ENCODE data around the gene UBE2D2. TPM values are rescaled to one million over a fixed set of nuclear protein-coding genes. Genes with fewer than 3 reads are reported as not detected.
A peak's percentile ranks its signal among the peaks of the same experiment; 100 is the strongest.

UBE2D2 gene
- total RNA-seq, 1 donor from 2014 or later, result 71.1 TPM

DNA sequence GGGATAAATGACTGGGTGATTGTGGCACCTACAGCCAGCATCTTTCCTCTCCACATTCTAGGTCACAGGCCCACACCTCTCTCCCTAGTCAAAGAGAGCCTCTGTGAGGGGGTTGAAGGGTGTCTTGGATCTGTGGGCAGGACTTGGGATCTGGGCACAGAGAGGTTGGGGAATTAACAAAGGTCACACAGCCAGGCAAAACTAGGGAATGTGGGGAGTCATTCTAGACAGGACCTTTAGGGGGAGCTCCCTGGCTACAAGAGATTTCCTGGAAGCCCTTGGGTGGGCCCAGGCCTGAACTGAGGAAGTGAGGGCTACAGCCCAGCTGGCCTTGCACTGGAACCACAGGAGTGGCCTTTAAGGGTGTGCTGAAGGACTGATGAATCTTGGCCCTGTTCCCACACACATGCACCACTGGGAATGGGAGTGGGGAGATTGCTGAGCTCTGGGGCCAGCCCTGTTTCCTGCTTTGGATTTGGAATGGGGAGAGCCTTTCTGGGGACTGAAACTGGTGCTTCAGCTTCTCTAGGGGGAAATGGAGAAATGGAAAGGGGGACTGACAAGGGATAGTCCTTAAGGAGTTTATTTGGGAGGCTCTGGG is 74.6 kb downstream of the UBE2D2 start:
- peak; percentile 49 for DNase-seq (ENCODE audit: low read depth, low spot score)

DNA sequence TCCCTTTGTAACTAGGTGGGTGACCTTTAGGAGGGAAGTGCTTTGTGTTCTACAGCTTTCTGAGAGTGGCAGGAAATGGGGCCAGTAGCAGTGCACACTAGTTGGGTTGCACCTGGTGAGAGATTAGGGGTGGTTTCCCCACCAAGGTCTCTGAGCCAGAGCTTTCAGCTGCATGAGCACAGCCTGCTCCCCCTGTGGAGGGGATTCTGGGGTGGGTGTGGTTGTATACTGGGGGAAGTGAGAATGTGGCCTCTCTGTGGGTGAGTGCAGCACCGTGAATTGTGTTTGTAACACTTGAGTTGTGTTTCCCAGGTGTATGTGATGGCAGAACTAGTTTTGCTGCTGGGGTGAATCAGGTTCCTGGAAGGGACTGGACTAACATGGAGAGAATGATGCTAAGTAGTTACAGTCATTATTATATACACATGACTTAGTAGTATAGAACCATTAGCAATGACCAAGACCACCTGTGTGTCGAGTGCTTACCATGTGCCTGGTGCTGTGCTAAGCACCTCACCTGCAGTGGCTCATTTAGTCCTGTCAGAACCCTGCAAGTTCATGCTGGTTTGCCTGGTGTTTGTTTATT is 75.2 kb downstream of the UBE2D2 start:
- no peak for DNase-seq (ENCODE audit: low read depth, low spot score)

DNA sequence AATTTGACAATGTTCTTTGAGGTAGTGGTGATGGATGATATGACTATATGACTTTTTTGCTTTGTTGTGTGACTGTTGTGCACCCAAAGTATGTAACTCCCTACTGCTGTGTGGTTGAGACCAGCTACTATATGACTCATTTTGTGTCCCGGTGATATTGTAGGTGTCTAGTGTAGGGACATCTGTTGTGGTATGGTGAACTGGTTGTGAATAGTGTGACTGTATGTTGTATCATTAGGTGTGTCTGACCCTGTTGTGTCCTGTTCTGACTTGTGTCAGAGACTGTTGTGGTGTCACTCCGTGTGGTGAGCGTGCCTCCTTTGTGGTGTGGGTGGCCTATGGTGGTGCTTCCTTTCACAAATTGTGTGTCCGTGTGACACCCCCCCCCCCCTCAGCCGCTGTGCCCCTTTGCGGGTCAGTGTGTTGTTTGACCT is 75.9 kb downstream of the UBE2D2 start:
- no peak for DNase-seq (ENCODE audit: low read depth, low spot score)

DNA sequence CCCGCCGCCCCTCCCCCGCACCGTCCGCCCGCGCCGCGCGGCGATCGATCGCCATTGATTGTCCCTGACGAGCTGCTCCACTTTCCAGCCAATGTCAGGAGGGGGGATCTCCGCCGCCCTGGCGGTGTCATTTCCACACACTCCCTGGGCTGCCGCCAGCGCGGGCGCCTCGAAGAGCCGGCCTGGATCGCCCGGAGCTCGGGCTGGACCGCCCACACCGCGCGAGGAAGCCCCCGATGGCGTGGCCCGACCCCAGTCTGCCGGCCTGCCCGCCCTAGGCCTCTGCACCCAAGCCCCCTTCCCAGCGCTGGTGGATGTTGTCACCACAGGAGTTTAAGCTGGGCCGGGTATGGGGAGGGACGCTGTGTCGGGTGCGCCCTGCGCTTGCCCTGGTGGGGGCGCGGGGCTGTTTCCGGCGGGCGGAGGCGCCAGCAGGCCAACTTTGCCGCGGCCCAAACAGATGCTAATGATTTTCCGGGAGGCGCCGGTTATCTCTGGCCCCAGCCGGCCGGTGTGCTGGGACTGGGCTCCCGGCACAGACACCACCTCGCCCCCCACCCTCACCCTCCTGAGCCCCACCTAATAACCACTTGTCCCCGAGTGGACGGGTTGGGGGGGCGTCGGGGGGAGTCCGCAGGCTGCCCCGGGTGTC is 76.4 kb downstream of the UBE2D2 start:
- DNase-seq (ENCODE audit: low read depth, low spot score), result no peak

DNA sequence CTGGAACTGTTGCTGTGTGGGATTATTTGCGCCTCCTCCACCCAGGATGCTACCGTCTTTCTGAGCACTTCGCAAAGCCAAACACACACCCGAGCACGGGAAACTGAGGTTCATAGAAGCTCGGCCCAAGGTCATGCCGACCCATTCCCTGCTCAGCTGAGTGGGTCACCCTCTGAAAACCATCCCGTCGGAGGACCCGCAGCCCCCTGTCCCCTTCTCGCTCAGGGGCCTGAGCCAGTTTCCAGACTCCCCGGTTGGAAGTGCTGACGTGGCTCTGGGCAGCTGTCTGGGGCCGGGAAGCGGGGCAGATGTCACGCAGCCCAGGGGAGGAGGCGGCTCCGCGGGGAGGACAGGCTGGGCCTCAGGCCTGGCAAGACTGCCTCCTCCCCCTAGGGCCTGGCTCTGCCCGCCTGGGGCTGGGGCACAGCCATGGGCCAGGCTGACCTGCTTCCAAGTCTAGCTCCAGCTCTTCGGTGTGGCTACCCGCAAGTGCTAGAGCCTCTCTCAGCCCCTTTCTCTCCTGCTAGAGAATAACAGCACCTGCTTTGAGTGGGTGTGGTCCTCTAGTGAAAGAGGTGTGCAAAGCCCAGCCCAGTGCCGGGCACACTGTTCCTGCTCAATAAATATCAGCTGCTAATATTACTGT is 77.1 kb downstream of the UBE2D2 start:
- no peak for DNase-seq (ENCODE audit: low read depth, low spot score)

DNA sequence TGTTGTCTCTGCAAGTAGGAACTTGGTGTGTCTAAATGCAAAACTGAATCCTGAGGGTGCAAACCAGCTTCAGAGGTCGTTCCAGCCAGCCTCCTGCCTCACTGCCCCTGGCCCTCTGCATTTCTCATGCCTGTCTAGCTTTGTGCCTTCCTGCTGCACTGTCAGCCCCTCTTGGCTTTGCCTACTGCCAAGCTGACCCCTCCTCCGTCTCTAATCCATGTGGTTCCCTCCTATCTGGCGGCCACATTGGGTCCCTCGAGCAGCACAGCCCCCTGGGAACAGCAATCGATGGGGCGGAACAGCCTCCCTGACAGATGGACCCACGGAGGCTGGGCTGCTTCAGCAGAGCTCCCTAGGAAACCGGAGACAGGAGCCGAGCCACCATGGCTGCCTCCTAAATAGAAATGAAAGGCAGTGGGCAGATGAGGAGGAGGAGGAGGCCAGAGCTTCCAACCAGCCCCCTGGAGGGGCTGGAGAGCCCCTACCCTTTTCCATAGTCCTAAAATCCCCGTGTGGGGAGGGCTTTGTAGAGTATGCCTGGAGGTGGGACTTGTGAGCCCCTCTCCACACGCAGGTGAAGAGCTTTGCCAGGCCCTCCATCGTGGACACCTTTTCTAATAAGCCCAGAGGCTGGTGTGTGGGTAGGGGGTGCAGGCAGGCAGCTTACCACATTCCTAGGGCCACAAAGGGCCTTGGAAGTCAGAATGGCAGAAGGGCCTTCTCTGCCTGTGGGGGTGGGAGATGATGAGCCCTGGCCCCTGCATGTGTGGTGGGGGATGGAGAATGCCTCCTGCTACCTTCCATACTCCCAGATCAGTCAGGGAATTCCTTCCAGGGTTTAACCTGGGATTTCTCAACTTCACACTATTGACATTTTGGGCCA is 77.8 kb downstream of the UBE2D2 start:
- no peak for DNase-seq (ENCODE audit: low read depth, low spot score)

DNA sequence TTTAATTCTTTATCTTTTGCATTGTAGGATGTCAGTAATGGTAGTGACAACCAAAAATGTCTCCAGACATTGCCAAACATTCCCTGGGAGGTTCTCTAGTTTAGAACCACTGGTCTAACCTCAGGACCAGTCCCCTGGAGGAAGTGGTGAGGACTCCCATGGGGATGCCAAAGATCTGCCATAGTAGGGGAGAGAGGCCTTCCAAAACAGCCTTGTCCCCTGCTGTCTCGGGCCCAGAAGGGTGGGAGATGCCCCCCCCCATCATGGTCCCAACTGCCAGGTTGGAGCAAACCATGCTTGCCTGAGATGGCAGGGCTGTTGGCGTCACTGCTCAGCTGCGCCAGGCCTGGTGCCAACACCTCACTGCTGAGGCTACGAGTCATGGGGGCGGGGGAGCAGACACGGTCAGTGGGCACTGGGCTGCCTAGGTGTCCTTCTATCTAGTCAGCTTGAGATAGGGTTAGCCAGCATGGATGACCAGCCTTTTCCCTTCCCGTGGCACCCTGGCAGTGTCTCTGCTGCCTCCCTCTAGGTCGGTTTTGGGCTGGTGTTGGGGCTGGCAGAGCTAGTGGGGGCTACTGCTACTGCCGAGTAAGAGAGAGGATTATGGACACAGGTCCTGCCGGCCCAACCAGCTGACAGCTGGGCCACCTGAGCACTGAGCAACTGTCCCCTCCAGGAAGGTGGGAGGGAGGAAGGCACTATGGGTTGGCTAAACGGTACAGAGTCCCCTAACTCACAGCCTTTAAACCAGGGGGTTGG is 78.7 kb downstream of the UBE2D2 start:
- DNase-seq (ENCODE audit: low read depth, low spot score), result no peak

DNA sequence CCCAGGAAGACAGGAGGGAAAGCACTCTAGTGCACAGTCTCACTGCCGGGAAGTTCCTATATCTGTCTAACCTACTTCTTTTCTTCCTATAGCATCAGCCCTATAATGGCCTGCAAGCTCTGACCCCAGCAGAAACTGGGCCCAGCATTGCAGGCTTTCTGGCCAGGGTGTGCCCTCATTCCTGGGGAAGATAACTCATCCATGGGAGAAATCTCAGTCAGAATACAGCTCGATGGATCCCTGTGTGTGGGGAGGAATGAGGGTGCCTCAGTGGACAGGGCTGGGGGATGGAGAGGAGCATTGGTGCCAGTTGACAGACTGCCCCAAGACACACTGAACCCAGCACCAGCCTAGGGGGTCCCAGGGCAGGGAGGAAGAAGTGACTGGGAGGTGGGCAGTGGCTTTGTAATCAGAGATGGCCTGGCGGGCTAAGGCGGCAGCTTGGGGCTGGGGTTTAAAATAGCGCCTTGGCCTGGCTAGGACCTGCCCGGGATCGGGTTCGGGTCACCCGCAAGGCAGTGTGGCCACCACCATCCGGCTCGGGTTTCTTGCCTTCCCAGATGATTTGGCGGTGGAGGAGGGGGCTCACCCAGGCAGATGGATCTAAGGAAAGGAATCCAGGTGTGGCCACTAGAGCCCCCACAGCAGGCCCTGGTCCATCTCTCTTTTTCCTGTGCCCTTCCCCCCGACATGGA is 79.4 kb downstream of the UBE2D2 start:
- DNase-seq (ENCODE audit: low read depth, low spot score), result no peak

DNA sequence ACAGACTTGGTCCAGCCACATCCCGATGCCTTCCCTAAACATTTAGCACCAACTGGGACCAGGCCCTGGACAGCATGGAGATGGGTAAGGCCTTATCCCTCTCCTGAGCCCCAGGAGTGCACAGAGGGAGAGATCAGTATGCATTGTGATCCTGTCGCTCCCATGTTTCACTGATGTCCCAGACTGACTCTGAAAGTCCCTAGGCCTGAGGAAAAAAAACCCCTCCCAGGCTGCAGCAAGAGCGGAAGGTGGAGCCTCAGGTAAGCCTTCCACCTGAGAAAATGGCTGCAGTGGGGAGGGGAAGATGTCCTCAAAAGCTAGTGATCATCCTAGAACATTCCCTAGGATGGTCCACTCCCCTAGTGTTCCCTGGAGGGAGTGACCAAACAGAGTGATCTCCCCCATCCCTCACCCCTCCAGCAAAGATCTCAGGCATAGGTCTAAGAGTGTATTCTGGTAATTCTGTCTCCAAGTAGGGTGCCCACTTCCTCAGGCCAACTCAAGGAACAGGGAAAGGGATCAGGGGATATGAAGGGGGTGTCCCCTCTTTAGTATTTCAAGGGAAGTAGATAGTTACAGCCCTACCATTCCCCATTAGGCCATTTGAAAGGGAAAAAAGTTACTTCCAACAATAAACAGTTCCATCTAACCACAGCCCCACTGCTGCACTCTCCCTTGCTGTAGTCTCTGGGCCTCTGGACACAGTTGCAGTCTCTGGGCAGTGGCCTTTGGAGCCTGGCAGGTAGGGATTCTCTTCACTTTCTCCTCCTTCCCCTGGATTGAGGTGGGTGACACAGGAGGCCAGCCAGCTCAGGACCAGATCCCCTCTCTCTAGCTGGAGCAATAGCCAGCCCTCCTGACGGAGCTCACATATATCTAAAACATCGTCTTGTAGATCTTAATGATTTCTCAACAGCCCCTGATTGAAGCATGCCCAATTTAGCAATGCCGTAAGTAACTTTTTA is 80.3 kb downstream of the UBE2D2 start:
- no peak for DNase-seq (ENCODE audit: low read depth, low spot score)

DNA sequence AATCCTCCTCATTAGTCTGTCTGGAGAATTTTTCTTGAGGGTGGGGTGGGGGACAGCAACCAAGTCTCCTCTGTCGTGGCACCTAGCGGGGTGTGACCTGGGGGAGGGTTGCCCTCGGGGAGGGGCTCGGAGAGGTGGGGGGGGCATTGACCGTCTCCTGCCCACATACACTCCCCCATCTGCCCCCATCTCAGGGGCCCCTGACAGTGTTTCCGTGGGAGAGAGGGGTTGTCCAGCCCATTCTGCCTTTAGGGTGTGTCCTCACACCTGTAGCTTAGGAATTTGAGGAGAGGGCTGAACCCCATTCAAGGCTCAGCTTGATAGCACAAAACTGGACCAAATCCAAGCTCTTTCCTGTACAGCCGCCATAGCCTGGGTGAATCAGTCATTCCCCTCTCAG is 81.1 kb downstream of the UBE2D2 start:
- DNase-seq (ENCODE audit: low read depth, low spot score), result no peak

DNA sequence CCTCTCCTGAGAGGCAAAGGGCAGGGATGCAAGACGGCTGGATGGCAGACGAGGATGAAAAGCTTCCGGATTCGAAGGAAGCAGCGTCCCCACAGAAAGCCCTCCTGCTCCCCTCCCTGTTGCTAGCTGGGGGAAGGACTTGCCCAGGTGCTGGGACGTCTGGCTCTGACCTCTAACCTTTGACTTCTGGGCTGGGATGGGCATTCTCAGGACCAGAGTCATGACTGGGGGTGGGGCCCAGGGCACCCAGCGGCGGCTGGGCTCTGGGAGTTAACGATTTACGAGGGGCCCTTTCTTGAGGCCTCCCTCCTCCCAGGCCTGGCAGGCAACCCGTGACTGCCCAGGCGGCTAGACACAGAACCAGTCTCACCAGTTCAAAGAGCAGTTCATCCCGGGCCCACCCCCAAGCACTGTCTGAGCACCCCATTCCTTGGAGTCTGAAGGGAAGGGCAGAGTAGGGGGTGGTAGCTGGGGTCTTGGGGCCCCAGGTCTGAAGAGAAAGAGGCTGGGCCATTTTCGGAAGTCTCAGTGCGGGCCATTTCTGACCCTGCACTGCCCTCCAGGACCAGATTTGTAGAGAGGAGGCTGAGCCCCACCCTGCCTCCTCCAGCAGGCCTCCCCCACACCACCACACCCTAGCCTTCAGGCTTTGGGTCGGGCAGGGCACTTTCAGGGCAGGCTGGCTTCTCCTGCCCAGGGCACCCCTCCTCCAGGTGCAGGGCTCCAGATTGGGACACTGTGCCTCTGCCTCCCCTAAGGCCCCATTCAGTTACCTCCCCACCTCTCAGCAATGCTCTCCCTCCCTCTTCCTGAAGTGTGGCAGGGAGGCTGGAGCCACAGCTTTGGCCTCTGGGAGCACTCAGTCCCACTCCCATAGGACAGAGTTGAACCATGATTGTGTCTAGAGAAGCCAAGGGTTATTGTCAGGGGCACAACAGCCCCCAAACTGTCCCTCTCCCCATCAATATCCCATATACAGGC is 82.0 kb downstream of the UBE2D2 start:
- DNase-seq (ENCODE audit: low read depth, low spot score), result no peak

DNA sequence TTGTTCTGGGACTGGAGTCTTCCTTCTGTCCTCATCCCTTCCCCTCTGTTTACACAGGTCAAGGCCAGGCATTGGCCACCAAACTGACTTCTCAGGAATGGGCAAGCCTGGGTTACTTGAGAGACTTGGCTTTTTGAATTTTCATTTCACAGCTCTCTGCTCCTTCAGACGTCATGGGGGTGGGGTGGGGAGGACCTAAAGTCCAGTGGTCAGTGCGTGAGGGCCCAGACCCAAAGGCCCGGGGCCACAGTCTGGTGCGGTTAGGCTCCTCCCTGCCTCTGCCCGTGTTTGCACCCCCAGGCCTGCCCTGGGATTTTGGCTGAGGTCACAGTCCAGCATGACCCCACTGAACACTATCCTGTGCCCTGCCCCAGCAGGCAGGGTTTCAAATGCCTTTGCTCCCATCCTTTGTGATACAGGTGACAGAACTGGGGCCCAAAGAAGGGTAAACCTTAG is 82.9 kb downstream of the UBE2D2 start:
- no peak for DNase-seq (ENCODE audit: low read depth, low spot score)

DNA sequence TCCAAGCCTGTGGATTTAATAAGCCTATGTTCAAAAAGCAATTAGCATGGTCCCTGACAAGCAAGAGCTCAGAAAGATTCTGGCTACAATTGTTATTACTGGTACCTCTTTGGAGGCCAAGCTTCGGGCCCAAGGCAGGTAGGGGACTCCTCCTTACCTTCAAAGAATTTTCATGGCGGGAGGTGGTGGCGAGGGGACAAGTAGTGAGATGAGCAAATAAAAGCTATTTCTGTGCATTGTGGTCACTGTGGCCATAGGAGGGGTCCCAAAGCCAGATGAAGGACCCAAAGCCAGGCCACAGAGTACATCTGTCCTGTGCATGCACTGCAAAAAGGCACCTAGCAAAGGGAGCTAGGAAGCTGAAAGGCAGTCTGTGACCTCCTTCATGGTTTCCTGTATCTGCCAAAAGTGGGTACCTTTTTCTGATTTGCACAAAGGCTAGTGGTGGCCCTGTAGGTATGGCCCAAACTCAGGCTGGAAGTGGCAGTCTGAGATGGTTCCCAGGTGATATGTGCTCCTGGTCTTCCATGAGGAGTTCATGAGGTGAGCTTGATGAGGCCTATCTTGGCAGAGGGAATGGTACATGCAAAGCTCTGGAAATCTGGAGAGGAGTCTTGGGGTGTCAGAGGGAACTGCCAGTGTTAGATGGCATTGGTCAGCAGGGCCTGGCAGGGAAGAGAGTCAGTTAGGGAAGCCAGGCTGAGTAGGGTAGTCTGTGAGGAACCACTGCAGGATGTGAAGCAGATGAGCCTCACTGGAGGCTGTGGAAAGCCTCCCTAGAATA is 83.7 kb downstream of the UBE2D2 start:
- no peak for DNase-seq (ENCODE audit: low read depth, low spot score)

DNA sequence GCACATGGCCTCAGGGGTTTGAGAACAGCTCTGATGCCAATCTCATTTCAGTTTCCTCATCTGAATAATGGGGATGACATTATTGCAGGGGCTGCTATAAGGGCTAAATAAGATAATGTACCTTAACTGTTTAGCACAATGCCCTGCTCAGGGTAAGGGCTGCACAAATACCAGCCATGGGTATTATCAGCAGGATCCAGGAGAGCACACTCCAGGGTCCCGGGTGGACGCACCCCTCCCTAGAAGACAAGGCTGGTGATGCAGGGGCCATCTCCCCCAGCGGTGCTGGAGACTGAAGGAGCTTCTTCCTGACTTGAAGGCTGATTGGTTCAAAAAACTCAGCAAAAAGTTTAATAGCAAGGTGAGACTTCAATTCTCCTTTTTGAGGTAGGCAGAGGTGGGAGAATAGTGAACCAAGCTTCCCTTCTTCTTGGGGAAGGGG is 84.3 kb downstream of the UBE2D2 start:
- DNase-seq (ENCODE audit: low read depth, low spot score), result no peak

DNA sequence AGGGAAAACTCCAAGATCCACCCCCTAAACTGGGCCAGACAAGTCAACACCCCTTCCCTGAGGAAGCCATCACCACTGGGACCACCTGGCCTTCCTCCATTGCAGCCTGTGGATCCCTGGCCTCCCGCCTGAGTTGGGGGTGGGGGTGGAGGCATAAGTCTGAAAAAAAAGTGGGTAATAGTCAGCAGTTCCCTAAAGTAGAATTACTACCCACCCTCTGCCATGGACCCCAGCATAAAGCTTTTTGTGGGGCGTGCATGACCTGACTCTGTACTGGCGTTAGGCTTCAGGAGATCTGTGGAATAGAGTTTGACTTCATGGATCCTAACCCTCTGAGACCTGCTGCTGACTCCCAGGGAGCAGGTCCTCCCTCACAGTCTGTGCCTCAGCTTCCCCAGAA is 85.0 kb downstream of the UBE2D2 start:
- no peak for DNase-seq (ENCODE audit: low read depth, low spot score)

DNA sequence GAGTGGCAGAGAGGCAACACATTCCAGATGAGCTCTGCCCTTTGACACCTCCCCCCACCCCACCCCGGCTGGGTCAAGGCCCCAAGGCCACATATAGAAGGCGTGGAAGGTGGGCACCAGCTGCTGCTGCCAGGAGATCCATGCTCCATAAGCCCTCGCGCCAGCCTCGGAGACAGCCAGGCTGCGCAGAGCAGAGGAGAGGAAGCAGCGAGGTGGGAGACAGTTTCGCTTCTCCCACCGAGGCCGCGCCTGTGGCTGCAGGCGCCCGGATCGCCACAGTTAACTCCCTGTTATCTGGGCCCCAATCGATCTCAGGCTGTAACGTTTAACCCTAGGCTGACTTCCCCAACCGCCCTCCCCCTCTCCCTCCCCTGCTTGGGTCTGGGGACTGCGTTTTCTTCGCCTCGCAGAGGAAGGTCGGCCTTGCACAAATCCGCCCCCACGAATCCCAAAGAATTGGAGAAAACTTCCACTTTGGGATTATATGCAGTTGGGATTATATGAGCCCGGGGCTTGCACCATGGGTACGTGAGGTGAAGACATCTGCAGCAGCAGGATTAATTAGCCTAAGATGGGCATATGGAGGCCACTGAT is 85.9 kb downstream of the UBE2D2 start:
- no peak for DNase-seq (ENCODE audit: low read depth, low spot score)

Measured in pulmonary artery endothelial cell (primary cell).